Keratinocyte (primary cell): ENCODE data around the gene DCDC1. TPM values are rescaled to one million over a fixed set of nuclear protein-coding genes. Genes with fewer than 3 reads are reported as not detected.

Source experiments
- DNase-seq: peaks from one replicate; pipeline ENCODE4 v3.0.0-alpha.2; 2011; ENCODE audit warnings: low read depth, missing footprints, low spot score
- FAIRE-seq: peaks from 2 replicates; lab custom pipeline; 2011; peaks lifted over from hg19 to GRCh38; lab: Jason Lieb, UNC
- H2AFZ ChIP-seq: 2 replicates; pipeline ENCODE4 v1.6.0; 2012; ENCODE audit warnings: low read length, control low read depth, inconsistent platforms; ENCODE audit not compliant: control insufficient read depth
- H3K27ac ChIP-seq: 2 replicates; pipeline ENCODE4 v1.5.1; 2011; ENCODE audit warnings: low read length; ENCODE audit not compliant: control insufficient read depth, insufficient read depth
- H3K27me3 ChIP-seq: 3 replicates; pipeline ENCODE4 v1.6.0; 2011; ENCODE audit warnings: low read length; ENCODE audit not compliant: control insufficient read depth, insufficient read depth; ENCODE audit errors: extremely low read depth
- H3K36me3 ChIP-seq, 2 experiments: 2 replicates in 1 of 2; 3 replicates in 1 of 2; pipeline ENCODE4 v1.5.1; 2011; ENCODE audit warnings: low read length in 2 of 2, mild to moderate bottlenecking in 1 of 2; ENCODE audit not compliant: control insufficient read depth in 2 of 2, insufficient read depth in 2 of 2; ENCODE audit errors: extremely low read depth in 1 of 2
- H3K4me1 ChIP-seq: 3 replicates; pipeline ENCODE4 v1.5.1; 2011; ENCODE audit warnings: low read length; ENCODE audit not compliant: control insufficient read depth, insufficient read depth; ENCODE audit errors: extremely low read depth
- H3K4me2 ChIP-seq: 3 replicates; pipeline ENCODE4 v1.6.0; 2011; ENCODE audit warnings: low read depth, low read length; ENCODE audit not compliant: control insufficient read depth, insufficient read depth; ENCODE audit errors: extremely low read depth
- H3K4me3 ChIP-seq, 3 experiments: fragments of 200-600 bp in 1 of 3; sonication (generic) in 1 of 3; 2 replicates in 2 of 3; 3 replicates in 1 of 3; pipeline ENCODE4 v1.5.1; 2011 to 2016; ENCODE audit warnings: low read length in 3 of 3, mild to moderate bottlenecking in 3 of 3, control low read depth in 2 of 3, inconsistent platforms in 1 of 3, low read depth in 1 of 3, mixed read lengths in 1 of 3, mixed run types in 1 of 3, moderate library complexity in 1 of 3; ENCODE audit not compliant: control insufficient read depth in 2 of 3, insufficient read depth in 2 of 3; ENCODE audit errors: extremely low read depth in 1 of 3
- H3K79me2 ChIP-seq: 2 replicates; pipeline ENCODE4 v1.6.0; 2012; ENCODE audit warnings: low read length; ENCODE audit not compliant: control insufficient read depth, insufficient read depth
- H3K9ac ChIP-seq: 3 replicates; pipeline ENCODE4 v1.6.0; 2011; ENCODE audit warnings: low read length; ENCODE audit not compliant: control insufficient read depth, insufficient read depth; ENCODE audit errors: extremely low read depth
- H3K9me1 ChIP-seq: 3 replicates; pipeline ENCODE4 v1.6.0; 2011; ENCODE audit warnings: low read length; ENCODE audit not compliant: control insufficient read depth, insufficient read depth; ENCODE audit errors: extremely low read depth
- H3K9me3 ChIP-seq: 2 replicates; pipeline ENCODE4 v1.5.1; 2012; ENCODE audit warnings: low read depth, low read length; ENCODE audit not compliant: control insufficient read depth
- H4K20me1 ChIP-seq: 3 replicates; pipeline ENCODE4 v1.6.0; 2011; ENCODE audit warnings: low read length; ENCODE audit not compliant: control insufficient read depth, insufficient read depth; ENCODE audit errors: extremely low read depth
- CTCF ChIP-seq, 3 experiments: IDR thresholded peaks in 1 of 3; conservative IDR thresholded peaks in 1 of 3; optimal IDR thresholded peaks in 1 of 3; 2 replicates in 2 of 3; 3 replicates in 1 of 3; pipeline versions ENCODE3 to v1.5.1; 2011; ENCODE audit warnings: low read length in 3 of 3, mild to moderate bottlenecking in 3 of 3, moderate library complexity in 2 of 3, control low read depth in 1 of 3, inconsistent platforms in 1 of 3; ENCODE audit not compliant: insufficient read depth in 2 of 3; ENCODE audit errors: extremely low read depth in 1 of 3
- EZH2 ChIP-seq: IDR thresholded peaks from one replicate; pipeline ENCODE4 v1.6.1; 2012; ENCODE audit warnings: inconsistent platforms, mild to moderate bottlenecking, low read length, moderate library complexity
- dilution Hi-C: fragments of 300-500 bp; cut with MboI; formaldehyde crosslinking; loops from one replicate; pipeline ENCODE4 v1.7.0; 2020; ENCODE audit warnings: low sequenced_read_pairs; ENCODE audit not compliant: extremely low pct_ligation_motif_present
- polyA plus RNA-seq, 5 experiments: library from polyadenylated mRNA; depleted of rRNA in 3 of 5; stranded (reverse) in 3 of 5; stranded (forward) in 1 of 5; unstranded in 1 of 5; fragments of >200 nt; gene quantifications; 1 replicate in 1 of 5; 2 replicates in 3 of 5; 3 replicates in 1 of 5; pipeline versions ENCODE4 v1.2.1 to v1.2.3, GENCODE V29; 2011 to 2012; ENCODE audit warnings: missing spikeins in 2 of 5, low read depth in 1 of 5, low replicate concordance in 1 of 5

DCDC1 gene
- polyA plus RNA-seq, 1 donor (not counting 4 experiments of a cell fraction or from before 2014, with no cell fraction given) = 0.08 TPM

- Histone ChIP-seq H3K27ac (no peak overlapping the region), H2AFZ (no peak overlapping the region), H3K4me2 (no peak overlapping the region), H3K9ac (no peak overlapping the region), H3K4me3 (no peak overlapping the region), H3K36me3 (no peaks in the 10 kb centered on the region), H4K20me1 (no peaks in the 10 kb centered on the region), H3K4me1 (no peaks in the 10 kb centered on the region), H3K9me1 (no peaks in the 10 kb centered on the region), H3K9me3 (no peaks in the 10 kb centered on the region), H3K79me2 (no peaks in the 10 kb centered on the region), H3K27me3 (no peaks in the 10 kb centered on the region)
- no peak for DNase-seq
- no peak for TF ChIP-seq EZH2
- peak in 1 of 3 experiments; percentile 16 for TF ChIP-seq CTCF (optimal IDR thresholded peaks at IDR 0.05 in 1 of 3, IDR thresholded peaks at IDR 0.05 in 1 of 3, conservative IDR thresholded peaks at IDR 0.05 in 1 of 3; ENCODE audit: extremely low read depth in 1 of 3, insufficient read depth in 2 of 3, low read length in 3 of 3)
- dilution Hi-C loops = no loop called here
- no peak for FAIRE-seq
Measured at GRCh38 chr11:31045335-31045734, 324.2 kb downstream of the DCDC1 start.

DNA sequence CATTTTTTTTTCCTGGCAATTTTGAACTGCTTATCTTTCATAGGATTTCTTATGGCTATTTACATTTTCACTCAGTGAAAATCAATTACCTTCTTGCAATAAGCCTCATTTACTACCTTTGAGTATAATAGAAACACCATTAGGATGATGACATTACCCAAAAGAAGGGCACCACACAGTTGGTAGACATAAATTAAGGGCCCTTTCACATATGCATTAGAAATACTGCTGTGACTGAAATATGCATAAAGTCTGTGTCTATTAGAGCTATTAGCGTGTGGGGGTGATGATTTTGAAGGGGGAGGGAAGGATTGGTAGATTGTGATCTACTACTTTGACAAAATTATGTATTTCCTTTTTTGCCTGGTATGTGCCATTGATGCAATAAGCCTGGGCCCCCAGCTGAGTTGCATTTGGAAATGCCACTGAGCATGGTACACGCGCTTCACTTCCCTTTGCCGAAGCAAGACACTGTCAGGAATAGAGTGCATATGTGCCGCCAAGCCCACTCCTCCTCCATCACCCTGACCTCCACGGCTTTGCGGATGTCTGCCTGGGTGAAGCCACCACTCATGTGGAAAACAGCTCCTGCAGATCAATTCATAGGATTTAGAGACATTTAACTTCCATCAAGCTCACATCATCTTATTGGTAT lies 339.3 kb downstream of the DCDC1 start:
- Histone ChIP-seq H3K27ac (no peak overlapping the region), H3K79me2 (no peaks in the 10 kb centered on the region), H3K4me2 (no peak overlapping the region), H4K20me1 (no peaks in the 10 kb centered on the region), H3K4me3 (no peak overlapping the region), H3K9me3 (no peaks in the 10 kb centered on the region), H3K4me1 (no peaks in the 10 kb centered on the region), H3K36me3 (no peaks in the 10 kb centered on the region), H2AFZ (no peak overlapping the region), H3K9ac (no peak overlapping the region), H3K27me3 (no peaks in the 10 kb centered on the region), H3K9me1 (no peaks in the 10 kb centered on the region)
- FAIRE-seq (no peak), DNase-seq (no peak)
- dilution Hi-C loops = no loop called here
- TF ChIP-seq CTCF (optimal IDR thresholded peaks at IDR 0.05 in 1 of 3, IDR thresholded peaks at IDR 0.05 in 1 of 3, conservative IDR thresholded peaks at IDR 0.05 in 1 of 3; ENCODE audit: extremely low read depth in 1 of 3, insufficient read depth in 2 of 3, low read length in 3 of 3) = no peak
- TF ChIP-seq EZH2 = no peak
